Measurements from ENCODE around the gene GALNT18.

GALNT18 gene

DNA sequence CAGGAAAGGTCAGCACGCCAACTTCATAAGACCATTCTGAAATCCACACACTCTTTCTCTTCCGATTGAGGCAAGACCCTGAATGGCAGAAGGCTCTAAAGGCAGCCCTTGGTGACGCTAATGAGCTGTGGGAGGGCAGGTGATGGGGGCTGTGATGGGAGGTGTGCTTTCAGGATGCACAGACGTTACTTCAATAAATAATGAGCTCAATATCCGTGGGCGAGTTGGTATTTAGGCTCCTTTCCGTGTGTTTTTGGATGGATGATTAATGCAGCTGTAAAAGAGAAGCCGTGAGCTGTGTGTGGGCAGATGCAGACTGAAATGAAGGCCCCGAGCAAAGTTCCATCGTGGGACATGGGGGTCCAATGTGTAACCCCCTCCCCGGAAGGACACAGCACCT, 138.2 kb downstream of the GALNT18 start:
- Histone ChIP-seq H3K27me3 (ENCODE audit: insufficient read depth, low read length) (no peaks in the 10 kb centered on the region), H3K9me3 (ENCODE audit: low read length) (no peaks in the 10 kb centered on the region)

GRCh38 chr11:11482730-11483129, 139.1 kb downstream of the GALNT18 start:
- Histone ChIP-seq H2AFZ (ENCODE audit: low read depth, low read length) (no peak overlapping the region), H3K27me3 (ENCODE audit: insufficient read depth, low read length) (no peaks in the 10 kb centered on the region), H3K4me3 (ENCODE audit: low read length) (no peak overlapping the region), H3K4me1 (ENCODE audit: insufficient read depth, low read length) (no peaks in the 10 kb centered on the region), H3K9me3 (ENCODE audit: low read length) (no peaks in the 10 kb centered on the region), H3K36me3 (ENCODE audit: insufficient read depth, low read length) (no peaks in the 10 kb centered on the region)

More for the DNA sequence above, 138.2 kb downstream of the GALNT18 start:
- Histone ChIP-seq H3K36me3 (ENCODE audit: insufficient read depth, low read length) (no peaks in the 10 kb centered on the region), H2AFZ (ENCODE audit: low read depth, low read length) (no peak overlapping the region), H3K4me3 (ENCODE audit: low read length) (no peak overlapping the region), H3K4me1 (ENCODE audit: insufficient read depth, low read length) (no peaks in the 10 kb centered on the region)

DNA sequence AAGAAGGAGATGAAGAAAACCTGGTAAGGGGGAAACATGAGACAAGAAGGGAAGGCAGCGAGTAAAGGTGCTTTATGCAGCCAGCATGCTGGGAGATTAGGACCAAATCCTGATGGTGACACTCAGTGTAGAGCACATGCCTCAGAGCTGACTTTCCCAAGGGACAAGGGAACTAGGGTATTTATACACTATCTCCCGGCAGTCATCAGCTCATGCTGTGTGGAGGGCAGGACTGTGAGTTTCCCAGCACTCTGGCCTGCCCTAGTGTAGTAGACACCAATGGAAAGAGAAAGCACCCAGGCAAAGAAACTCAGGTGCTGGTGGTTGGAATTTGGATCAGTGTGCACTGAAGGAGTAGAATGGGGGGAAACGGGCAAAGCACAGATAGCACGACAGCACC, 140.4 kb downstream of the GALNT18 start:
- Histone ChIP-seq H2AFZ (ENCODE audit: low read depth, low read length) (no peak overlapping the region), H3K9me3 (ENCODE audit: low read length) (no peaks in the 10 kb centered on the region), H3K4me1 (ENCODE audit: insufficient read depth, low read length) (no peaks in the 10 kb centered on the region), H3K27me3 (ENCODE audit: insufficient read depth, low read length) (no peaks in the 10 kb centered on the region), H3K4me3 (ENCODE audit: low read length) (no peak overlapping the region), H3K36me3 (ENCODE audit: insufficient read depth, low read length) (no peaks in the 10 kb centered on the region)

GRCh38 chr11:11480971-11481370, 140.8 kb downstream of the GALNT18 start:
- no peaks in the 10 kb centered on the region for H3K27me3 ChIP-seq (ENCODE audit: insufficient read depth, low read length)
- H2AFZ ChIP-seq (ENCODE audit: low read depth, low read length), result no peak overlapping the region
- H3K36me3 ChIP-seq (ENCODE audit: insufficient read depth, low read length), result no peaks in the 10 kb centered on the region
- no peaks in the 10 kb centered on the region for H3K9me3 ChIP-seq (ENCODE audit: low read length)
- H3K4me3 ChIP-seq (ENCODE audit: low read length), result no peak overlapping the region
- H3K4me1 ChIP-seq (ENCODE audit: insufficient read depth, low read length), result no peaks in the 10 kb centered on the region

- Histone ChIP-seq H3K4me1 (ENCODE audit: insufficient read depth, low read length) (no peaks in the 10 kb centered on the region), H3K27me3 (ENCODE audit: insufficient read depth, low read length) (no peaks in the 10 kb centered on the region), H2AFZ (ENCODE audit: low read depth, low read length) (no peak overlapping the region), H3K9me3 (ENCODE audit: low read length) (no peaks in the 10 kb centered on the region), H3K4me3 (ENCODE audit: low read length) (no peak overlapping the region), H3K36me3 (ENCODE audit: insufficient read depth, low read length) (no peaks in the 10 kb centered on the region)
Observed at GRCh38 chr11:11478687-11479086, 143.1 kb downstream of the GALNT18 start.

GRCh38 chr11:11477695-11478420, 143.9 kb downstream of the GALNT18 start:
- Histone ChIP-seq H3K36me3 (ENCODE audit: insufficient read depth, low read length) (no peaks in the 10 kb centered on the region), H3K4me1 (ENCODE audit: insufficient read depth, low read length) (no peaks in the 10 kb centered on the region), H3K27me3 (ENCODE audit: insufficient read depth, low read length) (no peaks in the 10 kb centered on the region), H3K4me3 (ENCODE audit: low read length) (no peak overlapping the region), H2AFZ (ENCODE audit: low read depth, low read length) (no peak overlapping the region), H3K9me3 (ENCODE audit: low read length) (no peaks in the 10 kb centered on the region)

- Histone ChIP-seq H3K27me3 (ENCODE audit: insufficient read depth, low read length) (no peaks in the 10 kb centered on the region), H3K4me1 (ENCODE audit: insufficient read depth, low read length) (no peaks in the 10 kb centered on the region), H3K9me3 (ENCODE audit: low read length) (no peaks in the 10 kb centered on the region), H2AFZ (ENCODE audit: low read depth, low read length) (no peak overlapping the region), H3K36me3 (ENCODE audit: insufficient read depth, low read length) (no peaks in the 10 kb centered on the region), H3K4me3 (ENCODE audit: low read length) (no peak overlapping the region)
Observed at GRCh38 chr11:11476971-11477645, 144.7 kb downstream of the GALNT18 start.

- Histone ChIP-seq H3K4me1 (ENCODE audit: insufficient read depth, low read length) (no peaks in the 10 kb centered on the region), H3K9me3 (ENCODE audit: low read length) (no peaks in the 10 kb centered on the region), H3K4me3 (ENCODE audit: low read length) (no peak overlapping the region), H3K27me3 (ENCODE audit: insufficient read depth, low read length) (no peaks in the 10 kb centered on the region), H2AFZ (ENCODE audit: low read depth, low read length) (no peak overlapping the region), H3K36me3 (ENCODE audit: insufficient read depth, low read length) (no peaks in the 10 kb centered on the region)
Observed at GRCh38 chr11:11476499-11476898, 145.3 kb downstream of the GALNT18 start.

- Histone ChIP-seq H3K4me3 (ENCODE audit: low read length) (no peak overlapping the region), H2AFZ (ENCODE audit: low read depth, low read length) (no peak overlapping the region)
Observed at GRCh38 chr11:11472106-11472505, 149.7 kb downstream of the GALNT18 start.

DNA sequence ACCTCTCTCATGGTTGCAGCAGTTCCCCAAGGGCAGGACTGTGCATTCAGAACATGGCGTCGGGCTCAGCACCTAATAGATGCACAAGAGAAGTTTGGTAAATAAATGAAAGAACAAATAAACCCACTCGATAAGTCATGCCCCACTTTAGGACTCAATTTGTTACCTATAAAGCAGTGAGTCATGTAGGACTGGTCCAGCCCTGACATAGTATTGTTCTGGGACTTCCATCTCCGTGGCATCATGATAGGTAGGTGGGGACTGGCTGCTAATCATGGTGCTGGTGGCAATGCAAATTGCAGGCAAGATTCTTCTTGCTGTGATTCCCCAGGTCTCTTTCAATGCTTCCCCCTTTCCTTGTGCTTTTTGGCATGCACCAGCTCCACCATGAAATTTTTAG, 150.6 kb downstream of the GALNT18 start:
- H3K27me3 ChIP-seq (ENCODE audit: insufficient read depth, low read length), result no peaks in the 10 kb centered on the region
- no peak overlapping the region for H2AFZ ChIP-seq (ENCODE audit: low read depth, low read length)
- H3K36me3 ChIP-seq (ENCODE audit: insufficient read depth, low read length), result no peaks in the 10 kb centered on the region
- H3K9me3 ChIP-seq (ENCODE audit: low read length), result no peaks in the 10 kb centered on the region
- no peak overlapping the region for H3K4me3 ChIP-seq (ENCODE audit: low read length)
- H3K4me1 ChIP-seq (ENCODE audit: insufficient read depth, low read length), result no peaks in the 10 kb centered on the region

More at GRCh38 chr11:11472106-11472505, 149.7 kb downstream of the GALNT18 start:
- Histone ChIP-seq H3K27me3 (ENCODE audit: insufficient read depth, low read length) (no peaks in the 10 kb centered on the region), H3K9me3 (ENCODE audit: low read length) (no peaks in the 10 kb centered on the region), H3K36me3 (ENCODE audit: insufficient read depth, low read length) (no peaks in the 10 kb centered on the region), H3K4me1 (ENCODE audit: insufficient read depth, low read length) (no peaks in the 10 kb centered on the region)

GRCh38 chr11:11468954-11469353, 152.9 kb downstream of the GALNT18 start:
- Histone ChIP-seq H3K36me3 (ENCODE audit: insufficient read depth, low read length) (no peaks in the 10 kb centered on the region), H3K4me3 (ENCODE audit: low read length) (no peak overlapping the region), H3K9me3 (ENCODE audit: low read length) (no peaks in the 10 kb centered on the region), H3K27me3 (ENCODE audit: insufficient read depth, low read length) (no peaks in the 10 kb centered on the region), H3K4me1 (ENCODE audit: insufficient read depth, low read length) (no peaks in the 10 kb centered on the region), H2AFZ (ENCODE audit: low read depth, low read length) (no peak overlapping the region)

DNA sequence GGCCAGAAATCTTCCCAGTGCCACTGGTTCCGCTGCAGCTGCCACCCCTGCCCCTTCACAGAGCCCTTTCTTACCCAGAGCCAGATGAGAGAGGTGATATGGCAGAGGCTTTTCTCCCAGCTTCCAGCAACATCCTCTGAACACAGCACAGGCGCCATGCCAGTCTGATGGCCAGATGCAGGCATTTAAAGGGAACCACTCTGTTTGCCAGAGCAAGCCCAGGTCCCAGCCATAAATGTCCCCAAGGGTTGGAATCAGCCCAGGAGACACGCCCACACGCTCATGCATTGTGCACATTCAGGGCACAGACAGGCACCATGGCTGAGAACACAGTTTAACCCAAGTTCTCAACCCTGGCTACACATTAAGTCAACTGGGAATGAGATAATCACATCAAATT, 154.5 kb downstream of the GALNT18 start:
- Histone ChIP-seq H3K9me3 (ENCODE audit: low read length) (no peaks in the 10 kb centered on the region), H2AFZ (ENCODE audit: low read depth, low read length) (no peak overlapping the region), H3K27me3 (ENCODE audit: insufficient read depth, low read length) (no peaks in the 10 kb centered on the region), H3K36me3 (ENCODE audit: insufficient read depth, low read length) (no peaks in the 10 kb centered on the region), H3K4me1 (ENCODE audit: insufficient read depth, low read length) (no peaks in the 10 kb centered on the region), H3K4me3 (ENCODE audit: low read length) (no peak overlapping the region)

GRCh38 chr11:11464555-11464954, 157.2 kb downstream of the GALNT18 start:
- H3K27me3 ChIP-seq (ENCODE audit: insufficient read depth, low read length), result no peaks in the 10 kb centered on the region

More at GRCh38 chr11:11464555-11464954, 157.2 kb downstream of the GALNT18 start:
- H3K9me3 ChIP-seq (ENCODE audit: low read length), result no peaks in the 10 kb centered on the region
- H3K4me3 ChIP-seq (ENCODE audit: low read length), result no peak overlapping the region
- no peaks in the 10 kb centered on the region for H3K36me3 ChIP-seq (ENCODE audit: insufficient read depth, low read length)
- no peaks in the 10 kb centered on the region for H3K4me1 ChIP-seq (ENCODE audit: insufficient read depth, low read length)
- H2AFZ ChIP-seq (ENCODE audit: low read depth, low read length), result no peak overlapping the region

Data from neuron (in vitro differentiated cells).